Ovary (tissue), 1 donor: ENCODE data around the gene TBC1D12.

Experiments
- EP300 ChIP-seq: sonication (generic); formaldehyde crosslinking; IDR thresholded peaks from one replicate; pipeline ENCODE4 v1.6.1; 2017; ENCODE audit warnings: antibody characterized with exemption
- POLR2A ChIP-seq: fragments of 450-650 bp; IDR thresholded peaks from one replicate; pipeline ENCODE4 v1.6.1; 2017; ENCODE audit warnings: antibody characterized with exemption, mild to moderate bottlenecking, moderate library complexity

DNA sequence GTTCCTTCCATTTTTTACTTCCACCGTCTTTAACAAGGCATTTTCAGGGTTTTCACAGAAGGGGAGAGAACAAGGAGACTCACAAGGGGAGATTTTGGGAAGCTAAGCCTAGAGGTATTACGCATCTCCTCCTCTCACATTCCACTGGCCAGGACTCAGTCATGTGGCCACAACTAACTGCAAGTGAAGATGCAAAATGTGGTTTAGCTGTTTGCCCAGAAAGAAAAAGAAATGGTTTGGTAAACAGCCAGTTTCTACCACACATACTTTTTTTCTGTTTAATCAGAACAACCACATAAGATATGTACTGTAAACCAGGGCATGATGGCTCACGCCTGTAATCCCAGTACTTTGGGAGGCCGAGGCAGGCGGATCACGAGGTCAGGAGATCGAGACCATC is 121.8 kb downstream of the TBC1D12 start:
- TF ChIP-seq POLR2A (no peak), EP300 (no peak)
